ENCODE data around the gene MPST.

Gene MPST

DNA sequence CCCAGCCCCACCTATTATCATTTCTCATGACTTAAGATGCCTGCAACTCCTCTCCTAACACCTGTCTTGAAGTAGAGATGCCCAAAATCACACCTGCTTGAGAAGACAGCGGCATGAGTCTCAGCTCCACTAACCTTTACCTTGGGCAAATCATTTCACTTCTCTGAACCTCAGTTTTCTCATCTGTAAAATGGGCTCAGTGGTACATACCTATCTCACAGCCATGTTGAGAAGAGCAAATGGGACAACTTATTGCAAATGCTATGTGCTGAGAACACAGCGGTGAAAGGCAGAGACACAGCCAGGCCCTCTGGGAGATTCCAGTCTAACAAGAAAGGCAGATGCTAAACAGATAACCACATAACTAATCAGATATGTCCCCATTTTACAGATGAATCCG, 8.1 kb upstream of the MPST start:
- no peak overlapping the region for H3K9ac ChIP-seq (ENCODE audit: low read length)
- H3F3A ChIP-seq (ENCODE audit: insufficient read depth), result no peaks in the 10 kb centered on the region
- H3K36me3 ChIP-seq (ENCODE audit: low read length), result no peaks in the 10 kb centered on the region
- no peaks in the 10 kb centered on the region for H4K20me1 ChIP-seq (ENCODE audit: low read depth, low read length)
- no peak overlapping the region for H3K27ac ChIP-seq (ENCODE audit: low read depth, low read length)
- H3K9me2 ChIP-seq (replicated peaks; ENCODE audit: insufficient read depth, low read length), result no peaks in the 10 kb centered on the region
- no peak overlapping the region for H3K4me3 ChIP-seq (ENCODE audit: insufficient read depth, low read length, poor library complexity, severe bottlenecking)
- no peak overlapping the region for H2AFZ ChIP-seq (ENCODE audit: low read depth, low read length, severe bottlenecking)
- TF ChIP-seq, protein P1, sequence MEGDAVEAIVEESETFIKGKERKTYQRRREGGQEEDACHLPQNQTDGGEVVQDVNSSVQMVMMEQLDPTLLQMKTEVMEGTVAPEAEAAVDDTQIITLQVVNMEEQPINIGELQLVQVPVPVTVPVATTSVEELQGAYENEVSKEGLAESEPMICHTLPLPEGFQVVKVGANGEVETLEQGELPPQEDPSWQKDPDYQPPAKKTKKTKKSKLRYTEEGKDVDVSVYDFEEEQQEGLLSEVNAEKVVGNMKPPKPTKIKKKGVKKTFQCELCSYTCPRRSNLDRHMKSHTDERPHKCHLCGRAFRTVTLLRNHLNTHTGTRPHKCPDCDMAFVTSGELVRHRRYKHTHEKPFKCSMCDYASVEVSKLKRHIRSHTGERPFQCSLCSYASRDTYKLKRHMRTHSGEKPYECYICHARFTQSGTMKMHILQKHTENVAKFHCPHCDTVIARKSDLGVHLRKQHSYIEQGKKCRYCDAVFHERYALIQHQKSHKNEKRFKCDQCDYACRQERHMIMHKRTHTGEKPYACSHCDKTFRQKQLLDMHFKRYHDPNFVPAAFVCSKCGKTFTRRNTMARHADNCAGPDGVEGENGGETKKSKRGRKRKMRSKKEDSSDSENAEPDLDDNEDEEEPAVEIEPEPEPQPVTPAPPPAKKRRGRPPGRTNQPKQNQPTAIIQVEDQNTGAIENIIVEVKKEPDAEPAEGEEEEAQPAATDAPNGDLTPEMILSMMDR (IDR thresholded peaks at IDR 0.05; ENCODE audit: insufficient read depth, low read length, poor library complexity, severe bottlenecking), result no peak
- TF ChIP-seq EZH2phosphoT487 (conservative IDR thresholded peaks at IDR 0.05; ENCODE audit: low read length), result no peak
- H3K4me2 ChIP-seq (ENCODE audit: low read depth, low read length, poor library complexity, severe bottlenecking), result no peak overlapping the region
- H3K79me2 ChIP-seq (ENCODE audit: insufficient read depth, low read length), result no peaks in the 10 kb centered on the region
- no peaks in the 10 kb centered on the region for H3K27me3 ChIP-seq (ENCODE audit: low read length)
- no peaks in the 10 kb centered on the region for H3K9me3 ChIP-seq (ENCODE audit: insufficient read depth, low read length)

DNA sequence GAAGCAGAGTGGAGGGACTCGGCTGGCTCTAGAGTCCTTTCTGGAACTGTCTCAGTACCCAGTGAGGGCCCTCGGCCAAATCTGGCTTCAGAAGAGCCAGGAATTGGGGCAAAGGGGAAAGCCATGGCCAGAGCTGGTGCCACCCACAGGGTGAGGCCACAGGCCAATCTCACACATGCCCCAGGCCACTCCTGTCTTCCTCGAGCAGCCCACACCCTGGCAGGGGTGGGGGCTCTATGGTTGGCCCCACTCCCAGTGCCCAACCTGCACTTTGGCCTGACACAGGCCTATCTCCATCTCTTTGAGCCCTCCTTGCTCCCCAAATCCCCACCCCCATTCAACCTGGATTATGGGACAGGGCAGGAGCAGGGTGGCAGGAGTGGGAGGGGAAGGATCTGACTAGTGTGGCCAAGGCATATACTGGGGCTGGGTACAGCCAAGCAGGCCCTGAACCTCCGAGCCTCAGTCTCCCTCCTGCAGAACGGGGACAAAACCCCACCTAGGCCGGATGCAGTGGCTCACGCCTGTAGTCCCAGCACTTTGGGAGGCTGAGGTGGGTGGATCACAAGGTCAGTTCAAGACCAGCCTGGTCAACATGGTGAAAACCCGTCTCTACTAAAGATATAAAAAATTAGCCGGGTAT, 7.2 kb upstream of the MPST start:
- no peaks in the 10 kb centered on the region for H3K36me3 ChIP-seq (ENCODE audit: low read length)
- no peaks in the 10 kb centered on the region for H3F3A ChIP-seq (ENCODE audit: insufficient read depth)

DNA sequence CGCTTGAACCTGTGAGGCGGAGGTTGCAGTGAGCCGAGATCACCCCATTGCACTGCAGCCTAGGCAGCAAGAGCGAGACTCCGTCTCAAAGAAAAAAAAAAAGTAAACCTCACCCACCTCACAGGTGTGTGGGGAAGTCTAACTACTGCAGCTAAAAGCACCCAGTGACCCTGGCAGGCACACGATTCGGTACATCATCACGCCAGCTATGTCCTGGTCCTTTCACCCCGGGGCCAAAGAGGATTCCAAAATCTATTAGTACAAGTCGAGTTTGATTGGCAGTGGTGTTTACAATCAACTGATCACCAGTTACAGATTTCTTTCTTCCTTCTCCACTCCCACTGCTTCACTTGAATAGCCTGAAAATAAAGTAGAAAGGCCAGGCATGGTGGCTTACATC, 6.6 kb upstream of the MPST start:
- Histone ChIP-seq H2AFZ (ENCODE audit: low read depth, low read length, severe bottlenecking) (no peak overlapping the region), H3K9me3 (ENCODE audit: insufficient read depth, low read length) (no peaks in the 10 kb centered on the region), H3K27ac (ENCODE audit: low read depth, low read length) (no peak overlapping the region), H3K27me3 (ENCODE audit: low read length) (no peaks in the 10 kb centered on the region), H3K79me2 (ENCODE audit: insufficient read depth, low read length) (no peaks in the 10 kb centered on the region), H3K9me2 (replicated peaks; ENCODE audit: insufficient read depth, low read length) (no peaks in the 10 kb centered on the region), H4K20me1 (ENCODE audit: low read depth, low read length) (no peaks in the 10 kb centered on the region), H3F3A (ENCODE audit: insufficient read depth) (no peaks in the 10 kb centered on the region), H3K9ac (ENCODE audit: low read length) (no peak overlapping the region), H3K4me2 (ENCODE audit: low read depth, low read length, poor library complexity, severe bottlenecking) (no peak overlapping the region), H3K36me3 (ENCODE audit: low read length) (no peaks in the 10 kb centered on the region), H3K4me3 (ENCODE audit: insufficient read depth, low read length, poor library complexity, severe bottlenecking) (no peak overlapping the region)
- TF ChIP-seq, protein P1 (IDR thresholded peaks at IDR 0.05; ENCODE audit: insufficient read depth, low read length, poor library complexity, severe bottlenecking), result no peak
- TF ChIP-seq EZH2phosphoT487 (conservative IDR thresholded peaks at IDR 0.05; ENCODE audit: low read length), result no peak

More for the DNA sequence above, 7.2 kb upstream of the MPST start:
- Histone ChIP-seq H3K9ac (ENCODE audit: low read length) (no peak overlapping the region), H3K4me2 (ENCODE audit: low read depth, low read length, poor library complexity, severe bottlenecking) (no peak overlapping the region), H3K9me3 (ENCODE audit: insufficient read depth, low read length) (no peaks in the 10 kb centered on the region), H3K4me3 (ENCODE audit: insufficient read depth, low read length, poor library complexity, severe bottlenecking) (no peak overlapping the region), H2AFZ (ENCODE audit: low read depth, low read length, severe bottlenecking) (no peak overlapping the region), H3K27me3 (ENCODE audit: low read length) (no peaks in the 10 kb centered on the region), H3K79me2 (ENCODE audit: insufficient read depth, low read length) (no peaks in the 10 kb centered on the region), H4K20me1 (ENCODE audit: low read depth, low read length) (no peaks in the 10 kb centered on the region), H3K27ac (ENCODE audit: low read depth, low read length) (no peak overlapping the region), H3K9me2 (replicated peaks; ENCODE audit: insufficient read depth, low read length) (no peaks in the 10 kb centered on the region)
- TF ChIP-seq, protein P1 (IDR thresholded peaks at IDR 0.05; ENCODE audit: insufficient read depth, low read length, poor library complexity, severe bottlenecking), result no peak
- TF ChIP-seq EZH2phosphoT487 (conservative IDR thresholded peaks at IDR 0.05; ENCODE audit: low read length), result no peak

All from SU-DHL-6 (cell line).